ENCODE data around the gene MAGI1.
"Not testable (repeated sequence)": the region's sequence is repeated elsewhere in the genome, so short reads cannot be mapped to it uniquely, and the experiment has no call there.

Gene MAGI1

DNA sequence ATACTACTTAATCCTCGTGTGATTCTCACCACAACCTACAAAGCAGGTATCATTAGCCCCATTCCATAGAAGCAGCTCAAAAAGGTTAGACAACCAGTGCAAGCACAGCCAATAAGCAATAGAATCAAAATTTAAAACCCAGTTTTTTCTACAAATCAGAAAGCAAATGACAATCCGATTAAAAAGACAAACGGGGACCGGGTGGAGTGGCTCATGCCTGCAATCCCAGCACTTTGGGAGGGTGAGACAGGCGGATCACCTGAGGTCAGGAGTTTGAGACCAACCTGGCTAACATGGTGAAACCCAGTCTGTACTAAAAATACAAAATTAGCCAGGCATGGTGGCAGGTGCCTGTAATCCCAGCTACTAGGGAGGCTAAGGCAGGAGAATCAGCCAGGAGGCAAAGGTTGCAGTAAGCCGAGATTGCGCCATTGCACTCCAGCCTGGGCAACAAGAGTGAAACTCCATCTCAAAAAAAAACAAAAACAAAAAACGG is 430.7 kb downstream of the MAGI1 start:
- not testable (repeated sequence) for DNase-seq

GRCh38 chr3:65607101-65607500 is 431.6 kb downstream of the MAGI1 start:
- no peak for DNase-seq

DNA sequence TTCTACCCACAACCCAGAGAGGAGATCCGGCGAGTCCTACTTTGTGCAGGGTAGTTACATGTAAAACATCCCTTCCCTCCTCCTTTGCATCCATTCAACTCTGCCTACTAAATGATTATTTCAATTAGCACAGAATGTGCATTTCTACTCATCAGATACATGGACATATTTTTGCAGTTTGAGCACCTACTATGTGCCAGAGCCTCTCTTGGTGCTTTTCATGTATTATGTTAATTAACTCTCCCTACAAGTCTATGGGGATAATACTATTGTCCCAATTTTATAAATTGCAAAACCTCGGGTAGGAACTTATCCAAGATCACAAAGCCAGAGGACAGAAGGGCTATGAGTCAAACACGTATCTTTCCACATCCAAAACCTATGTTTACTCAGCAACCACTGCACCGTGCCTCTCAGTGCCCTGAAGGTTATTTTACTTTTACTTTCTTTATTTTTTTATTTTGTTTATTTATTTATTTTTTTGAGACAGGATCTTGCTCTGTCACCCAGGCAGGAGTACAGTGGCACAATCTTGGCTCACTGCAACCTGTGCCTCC is 432.8 kb downstream of the MAGI1 start:
- no peak for DNase-seq

DNA sequence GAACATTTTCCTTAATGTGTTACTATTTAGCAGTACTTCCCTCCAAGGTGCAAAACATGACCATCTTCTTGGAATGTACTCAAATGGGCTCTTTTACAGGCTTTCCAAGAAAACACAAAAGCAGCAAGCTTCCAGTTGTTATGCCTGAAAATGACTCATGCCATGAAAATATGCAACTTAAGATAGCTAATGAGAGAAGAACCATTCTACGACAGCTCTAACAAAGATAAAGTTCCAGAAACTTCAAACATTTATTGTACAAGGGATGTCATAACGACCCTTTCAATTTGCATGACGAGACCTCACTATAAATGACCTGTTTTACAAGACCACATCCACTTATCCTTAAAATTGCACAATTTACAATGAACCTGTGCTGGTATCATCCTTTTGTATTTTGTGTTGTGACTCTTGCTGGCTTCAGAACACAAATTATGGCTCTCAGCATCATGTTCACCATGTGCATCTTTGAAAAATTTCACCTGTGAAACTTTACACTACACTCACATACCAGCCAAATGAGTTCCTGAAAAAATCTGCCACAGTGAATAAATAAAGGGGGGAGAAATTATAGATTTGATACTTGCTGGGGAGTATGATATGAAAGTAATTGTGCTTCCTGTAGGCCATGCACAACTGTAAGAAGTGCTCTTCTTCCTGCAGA is 433.7 kb downstream of the MAGI1 start:
- DNase-seq: no peak

- no peak for DNase-seq
Observed at GRCh38 chr3:65603631-65604030, 435.1 kb downstream of the MAGI1 start.

DNA sequence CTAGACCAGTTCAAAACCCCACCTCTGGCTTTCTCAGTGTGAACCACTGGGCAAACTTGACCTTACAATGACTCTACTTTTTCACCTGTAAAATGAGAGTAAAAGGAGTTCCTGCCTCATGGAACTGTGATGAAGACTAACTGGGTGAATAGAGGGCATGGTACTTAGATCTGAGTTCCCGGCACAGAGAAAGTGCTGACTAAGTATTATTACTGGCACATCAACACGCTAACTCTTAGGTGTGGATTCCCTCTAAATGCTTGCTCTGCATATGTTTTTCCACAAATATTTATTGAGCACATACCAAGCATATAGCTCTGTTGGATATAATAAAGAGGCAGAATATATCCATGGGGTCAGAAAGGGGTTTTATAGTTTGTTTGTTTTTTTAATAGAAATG is 437.8 kb downstream of the MAGI1 start:
- no peak for DNase-seq

GRCh38 chr3:65597952-65598413 is 440.7 kb downstream of the MAGI1 start:
- peak; percentile 24 to 68 for DNase-seq

GRCh38 chr3:65597226-65597951 is 441.3 kb downstream of the MAGI1 start:
- peak; percentile 82 to 90 for DNase-seq

DNA sequence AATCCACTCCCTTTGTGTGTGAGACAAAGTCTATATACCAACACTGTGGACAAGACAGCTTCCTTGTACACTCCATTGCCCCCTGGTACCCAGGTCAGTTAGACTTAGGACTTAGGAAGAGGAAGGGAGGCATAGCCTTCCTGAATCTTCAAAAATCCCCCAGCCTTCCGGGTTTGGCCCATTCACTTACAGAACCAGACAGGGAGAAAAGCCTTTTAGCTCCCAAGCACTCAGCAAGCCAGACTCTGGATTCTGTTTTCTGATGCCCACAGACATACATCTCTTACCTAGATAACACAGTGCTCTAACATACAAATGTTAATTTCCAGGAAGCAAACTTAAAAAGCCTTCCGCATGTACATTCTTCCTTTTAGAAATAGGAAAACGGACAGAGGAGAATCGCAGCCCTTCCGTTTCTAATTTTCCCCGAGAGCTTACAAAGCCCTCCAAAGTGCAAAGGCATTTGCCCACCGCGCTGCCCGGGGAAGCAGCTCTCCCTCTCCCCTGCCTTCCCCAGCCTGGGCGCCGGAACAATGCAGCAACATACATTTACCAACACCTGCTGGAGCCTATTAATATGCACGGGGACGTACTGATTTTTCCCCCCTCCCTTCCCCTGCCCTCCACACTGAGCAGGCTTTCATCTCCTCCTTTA is 442.0 kb downstream of the MAGI1 start:
- peak; percentile 63 to 76 for DNase-seq

DNA sequence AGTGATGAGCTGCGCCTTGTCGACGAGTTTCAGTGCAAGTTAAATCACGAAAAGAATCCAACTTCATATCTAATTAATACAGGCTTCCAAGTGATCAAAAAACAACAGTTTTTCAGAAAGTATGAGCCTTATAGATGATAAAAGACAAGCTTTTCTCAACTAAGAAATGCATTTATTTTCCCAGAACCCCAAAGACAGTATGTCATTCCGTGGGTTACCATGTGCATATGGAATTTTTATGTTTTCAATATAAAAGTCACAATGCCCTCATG is 442.8 kb downstream of the MAGI1 start:
- DNase-seq: no peak

- peak; percentile 19 to 56 for DNase-seq
Observed at GRCh38 chr3:65595222-65596028, 443.3 kb downstream of the MAGI1 start.

DNA sequence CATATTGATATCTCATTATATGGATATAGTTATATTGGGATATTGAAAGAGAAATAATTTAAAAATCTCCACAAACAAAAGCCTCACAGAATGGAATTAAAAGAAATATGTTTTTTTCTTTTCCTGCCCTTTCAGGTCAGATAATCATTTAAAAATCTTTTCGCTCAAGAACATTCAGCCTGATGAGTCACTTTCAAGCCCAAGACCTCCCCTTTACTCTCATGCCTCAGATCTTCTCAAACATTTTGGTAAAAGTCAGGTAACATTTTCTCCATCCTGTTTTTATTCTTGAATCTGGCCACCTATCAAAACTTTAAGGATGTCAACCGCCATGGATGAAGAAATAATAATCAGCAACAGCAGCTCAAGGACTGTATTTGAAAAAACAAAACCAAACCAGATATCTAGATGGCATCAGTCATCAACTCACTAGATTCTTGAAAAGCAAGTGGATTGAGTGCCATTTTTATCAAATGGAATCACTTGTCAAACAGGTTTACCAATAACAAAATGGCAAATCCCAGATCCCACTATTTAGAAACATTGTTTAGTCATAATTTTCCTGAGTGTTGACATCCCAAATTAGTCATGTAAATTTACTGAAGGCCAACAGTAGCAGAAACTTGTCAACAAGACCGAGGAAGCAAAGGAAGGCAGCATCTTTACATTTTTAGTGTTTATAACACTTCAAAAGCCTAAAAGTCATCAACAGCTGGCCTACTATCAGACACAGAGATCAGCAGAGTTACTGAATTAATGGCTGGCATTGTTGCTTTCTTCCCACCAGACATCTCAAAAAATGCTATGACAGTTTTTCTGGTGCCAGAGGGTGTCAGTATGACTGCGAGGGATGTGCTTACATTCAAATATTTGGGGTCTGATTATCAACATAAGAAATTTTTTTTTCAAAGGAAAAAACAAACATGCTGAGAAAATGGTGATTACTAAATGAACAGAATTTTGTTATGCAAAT is 444.7 kb downstream of the MAGI1 start:
- DNase-seq: peak in 1 of 2 experiments; percentile 33

DNA sequence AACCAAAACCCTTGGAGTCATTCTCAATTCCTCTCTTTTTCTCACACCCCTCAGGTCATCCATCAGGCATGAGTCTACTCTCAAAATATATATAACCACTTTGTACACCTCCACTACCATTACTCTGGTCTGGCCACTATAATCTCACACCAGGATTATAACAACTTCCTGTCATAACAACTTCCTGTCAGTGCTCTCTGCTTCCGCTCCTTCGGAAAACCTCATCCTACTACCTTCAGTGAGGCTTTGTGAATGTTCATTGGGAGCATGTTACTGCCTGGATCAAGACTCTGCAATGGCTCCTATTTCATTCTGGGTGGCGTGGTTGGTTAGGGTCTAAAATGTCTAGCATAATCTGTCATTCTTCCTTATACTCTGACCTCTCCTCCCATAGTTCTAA is 447.4 kb downstream of the MAGI1 start:
- no peak for DNase-seq

- no peak for DNase-seq
Observed at GRCh38 chr3:65588884-65589283, 449.8 kb downstream of the MAGI1 start.

GRCh38 chr3:65587650-65588439 is 450.9 kb downstream of the MAGI1 start:
- DNase-seq: no peak

GRCh38 chr3:65584913-65585312 is 453.8 kb downstream of the MAGI1 start:
- peak in 1 of 2 experiments; percentile 2 for DNase-seq

DNA sequence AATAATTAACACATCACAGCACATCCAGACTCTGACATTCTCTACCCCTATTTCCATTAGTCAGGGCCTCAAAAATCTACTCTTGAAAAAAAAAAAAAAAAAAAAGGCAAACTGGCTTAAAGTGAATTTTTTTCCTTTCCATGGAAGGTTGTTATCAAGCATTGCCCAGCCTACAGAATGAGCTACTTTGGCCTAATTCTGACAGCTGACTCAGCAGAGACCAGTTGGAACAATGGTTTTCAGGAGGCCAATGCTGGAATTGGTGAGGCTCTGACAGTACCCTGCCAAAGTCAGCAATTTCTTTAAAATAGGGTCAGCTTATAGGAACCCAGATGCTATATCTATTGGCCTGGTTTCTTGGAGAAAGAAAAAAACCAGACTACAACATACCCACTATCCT is 454.7 kb downstream of the MAGI1 start:
- no peak for DNase-seq

DNA sequence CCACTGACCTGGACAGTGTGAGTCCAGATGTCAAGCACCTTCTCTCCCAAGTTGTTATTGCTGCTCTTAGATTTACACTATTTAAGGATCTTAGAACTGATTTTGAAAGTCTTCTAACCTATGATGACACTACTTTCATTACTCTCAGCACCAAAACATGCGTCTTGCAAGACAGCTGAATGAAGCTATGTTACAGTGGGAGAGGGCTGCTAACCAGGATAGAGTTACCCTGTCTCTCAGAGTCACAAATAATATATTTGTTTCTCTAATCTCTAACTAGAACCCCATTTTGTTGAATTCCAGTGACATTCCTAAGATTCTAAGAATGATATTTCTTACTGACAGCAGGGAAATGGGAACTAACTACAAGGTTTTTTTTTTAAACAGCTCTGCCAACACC is 455.5 kb downstream of the MAGI1 start:
- DNase-seq: no peak

DNA sequence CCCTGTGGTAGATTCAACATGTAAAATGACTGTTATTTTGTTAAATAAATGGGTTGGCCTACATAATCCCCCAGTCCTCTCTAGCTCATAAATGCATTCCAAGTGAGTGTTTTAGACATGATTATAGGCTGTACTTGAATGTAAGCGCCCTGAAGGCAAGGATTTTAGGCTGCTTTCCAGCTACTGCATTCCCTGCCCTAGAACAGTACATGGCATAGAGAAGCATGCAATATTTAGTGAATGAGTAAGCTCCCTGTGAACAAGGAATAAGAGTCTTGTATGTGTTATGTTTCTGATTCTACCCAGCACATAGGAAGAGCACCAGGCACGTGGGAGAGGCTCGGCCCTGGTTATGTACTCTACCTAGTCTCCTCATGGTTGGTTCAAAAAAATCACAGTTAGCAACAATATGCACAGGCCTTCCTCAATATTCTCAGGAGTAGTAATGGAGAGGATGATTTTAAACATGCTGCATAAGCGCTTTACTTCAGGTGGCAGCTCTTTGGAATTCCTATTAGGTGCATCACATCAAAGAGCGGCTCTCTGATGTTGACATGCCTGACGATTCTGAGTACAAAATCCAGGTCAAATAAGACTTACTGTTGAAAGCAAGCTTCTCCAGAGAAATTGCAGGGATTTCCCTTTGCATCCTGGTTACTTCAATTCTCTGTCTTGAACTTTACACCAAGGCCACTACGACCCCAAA is 456.6 kb downstream of the MAGI1 start:
- no peak for DNase-seq

DNA sequence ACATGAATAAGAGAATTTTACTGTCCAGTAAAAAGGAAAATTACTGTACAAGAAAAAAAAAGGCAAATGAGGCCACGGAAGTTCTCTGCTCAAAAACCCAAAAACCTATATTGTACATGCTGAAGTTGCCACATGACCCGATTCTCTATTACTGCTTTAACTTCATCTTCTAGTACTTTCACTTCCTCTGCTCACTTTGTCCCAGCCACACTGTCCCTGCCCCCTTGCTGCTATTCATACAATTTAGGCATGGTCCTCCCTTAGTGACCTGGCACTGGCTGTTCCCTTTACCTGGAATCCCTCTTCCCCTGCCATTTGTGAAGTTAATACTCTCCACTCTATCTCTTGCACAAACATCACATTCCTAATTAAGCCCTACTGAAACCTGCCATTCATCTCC is 457.4 kb downstream of the MAGI1 start:
- DNase-seq: no peak
